COR-L47 (cell line): ENCODE data around the gene ALDH16A1.
A peak's percentile ranks its signal among the peaks of the same experiment; 100 is the strongest.

Experiments used
- DNase-seq: peaks from one replicate; lab custom pipeline; 2025; lab: John Stamatoyannopoulos, UW

Gene ALDH16A1

DNA sequence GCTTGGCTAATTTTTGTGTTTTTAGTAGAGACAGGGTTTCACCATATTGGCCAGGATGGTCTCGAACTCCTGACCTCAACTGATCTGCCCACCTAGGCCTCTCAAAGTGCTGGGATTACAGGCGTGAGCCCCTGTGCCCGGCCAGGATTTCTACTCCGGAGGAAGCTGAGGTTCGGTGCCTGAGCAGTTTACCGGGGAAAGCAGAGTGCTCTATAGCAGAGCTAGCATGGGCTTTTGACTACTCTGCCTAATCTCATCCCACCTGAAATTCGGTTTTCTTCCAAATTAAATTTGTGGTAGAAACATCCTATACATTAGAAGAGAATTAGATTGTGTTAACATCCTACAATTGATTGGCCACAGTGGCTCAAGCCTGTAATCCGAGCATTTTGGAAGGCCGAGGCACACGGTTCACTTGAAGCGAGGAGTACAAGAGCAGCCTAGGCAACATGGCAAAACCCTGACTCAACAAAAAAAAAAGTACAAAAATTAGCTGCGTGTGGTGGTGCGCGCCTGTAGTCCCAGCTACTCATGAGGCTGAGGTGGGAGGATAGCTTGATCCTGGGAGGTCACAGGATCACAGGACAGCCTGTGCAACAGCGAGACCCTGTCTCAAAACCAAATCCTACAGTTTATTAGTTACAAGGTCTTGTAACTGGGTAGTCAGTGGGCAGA lies 36.0 kb downstream of the ALDH16A1 start:
- DNase-seq: no peak

DNA sequence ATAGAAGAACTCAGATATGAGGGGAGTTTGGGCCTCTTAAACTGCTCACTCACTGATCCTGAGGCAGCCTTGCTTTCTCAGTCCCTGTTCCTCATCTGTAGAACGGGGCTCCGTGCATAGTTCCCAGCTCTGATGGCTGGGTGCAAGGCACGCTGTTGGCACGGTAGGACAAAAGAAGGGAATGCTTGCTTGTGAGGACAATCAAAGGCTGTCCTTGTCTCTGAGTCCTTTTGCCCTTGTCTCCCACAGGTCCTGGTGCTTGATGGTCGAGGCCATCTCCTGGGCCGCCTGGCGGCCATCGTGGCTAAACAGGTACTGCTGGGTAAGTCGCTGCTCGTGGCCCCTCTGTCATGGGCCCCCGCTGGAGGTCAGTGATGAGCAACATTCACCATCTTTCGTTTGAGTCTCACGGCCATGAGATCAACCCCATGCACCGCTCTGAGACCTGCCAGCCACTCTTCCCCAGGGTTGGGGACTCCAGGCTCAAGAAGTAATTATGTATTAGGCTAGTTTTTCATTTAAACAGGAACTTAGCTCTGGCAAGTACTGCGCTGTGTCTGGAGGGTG lies 36.7 kb downstream of the ALDH16A1 start:
- DNase-seq: no peak

DNA sequence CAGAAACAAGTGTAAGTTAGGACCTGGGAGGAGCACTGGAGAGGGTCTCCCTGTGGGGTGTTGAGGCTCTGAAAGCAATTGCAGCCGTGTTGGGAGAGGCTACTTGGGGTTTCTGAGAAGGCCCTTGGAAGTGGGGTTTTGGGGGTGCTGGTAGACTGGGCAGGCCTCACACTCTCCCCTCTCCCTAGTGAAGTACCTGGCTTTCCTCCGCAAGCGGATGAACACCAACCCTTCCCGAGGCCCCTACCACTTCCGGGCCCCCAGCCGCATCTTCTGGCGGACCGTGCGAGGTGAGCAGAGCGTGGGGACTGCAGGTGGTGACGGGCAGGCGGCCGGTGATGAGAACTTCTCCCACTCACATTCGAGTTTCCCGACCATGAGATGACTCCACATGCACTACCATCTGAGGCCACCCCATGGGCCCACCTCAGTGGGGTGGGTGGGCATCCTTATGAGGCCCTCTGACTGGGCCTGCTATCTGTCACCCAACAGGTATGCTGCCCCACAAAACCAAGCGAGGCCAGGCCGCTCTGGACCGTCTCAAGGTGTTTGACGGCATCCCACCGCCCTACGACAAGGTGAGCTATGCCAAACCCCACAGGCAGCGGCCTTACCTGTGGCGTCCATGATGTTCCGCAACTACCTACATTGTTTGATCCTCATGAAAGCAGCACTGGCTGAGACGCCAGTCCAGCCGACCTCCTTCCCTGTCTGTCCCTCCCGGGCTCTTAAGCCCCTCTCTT lies 37.4 kb downstream of the ALDH16A1 start:
- DNase-seq: no peak

DNA sequence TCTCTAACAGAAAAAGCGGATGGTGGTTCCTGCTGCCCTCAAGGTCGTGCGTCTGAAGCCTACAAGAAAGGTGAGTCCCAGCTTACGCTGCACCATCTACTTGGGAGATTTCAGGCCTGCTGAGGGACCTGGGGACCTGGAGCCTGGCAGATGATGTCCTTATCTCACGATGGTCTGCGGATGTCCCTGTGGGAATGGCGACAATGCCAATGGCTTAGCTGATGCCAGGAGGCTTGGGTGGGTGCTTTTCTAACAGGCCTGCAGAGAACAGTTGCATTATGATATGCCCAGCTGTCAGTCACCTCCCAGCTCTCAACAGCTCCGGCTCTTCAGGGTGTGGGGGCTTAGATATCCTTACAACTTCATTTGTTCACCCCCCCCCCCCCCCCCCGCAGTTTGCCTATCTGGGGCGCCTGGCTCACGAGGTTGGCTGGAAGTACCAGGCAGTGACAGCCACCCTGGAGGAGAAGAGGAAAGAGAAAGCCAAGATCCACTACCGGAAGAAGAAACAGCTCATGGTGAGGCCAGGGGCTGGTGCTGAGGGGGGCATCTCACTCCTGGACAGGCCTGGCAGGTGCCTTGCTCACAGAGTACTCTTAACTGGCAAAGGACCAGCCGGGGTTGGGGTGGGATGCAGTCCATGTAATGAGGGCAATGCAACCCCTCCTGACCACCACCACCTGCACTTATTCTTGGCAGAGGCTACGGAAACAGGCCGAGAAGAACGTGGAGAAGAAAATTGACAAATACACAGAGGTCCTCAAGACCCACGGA lies 38.2 kb downstream of the ALDH16A1 start:
- no peak for DNase-seq

DNA sequence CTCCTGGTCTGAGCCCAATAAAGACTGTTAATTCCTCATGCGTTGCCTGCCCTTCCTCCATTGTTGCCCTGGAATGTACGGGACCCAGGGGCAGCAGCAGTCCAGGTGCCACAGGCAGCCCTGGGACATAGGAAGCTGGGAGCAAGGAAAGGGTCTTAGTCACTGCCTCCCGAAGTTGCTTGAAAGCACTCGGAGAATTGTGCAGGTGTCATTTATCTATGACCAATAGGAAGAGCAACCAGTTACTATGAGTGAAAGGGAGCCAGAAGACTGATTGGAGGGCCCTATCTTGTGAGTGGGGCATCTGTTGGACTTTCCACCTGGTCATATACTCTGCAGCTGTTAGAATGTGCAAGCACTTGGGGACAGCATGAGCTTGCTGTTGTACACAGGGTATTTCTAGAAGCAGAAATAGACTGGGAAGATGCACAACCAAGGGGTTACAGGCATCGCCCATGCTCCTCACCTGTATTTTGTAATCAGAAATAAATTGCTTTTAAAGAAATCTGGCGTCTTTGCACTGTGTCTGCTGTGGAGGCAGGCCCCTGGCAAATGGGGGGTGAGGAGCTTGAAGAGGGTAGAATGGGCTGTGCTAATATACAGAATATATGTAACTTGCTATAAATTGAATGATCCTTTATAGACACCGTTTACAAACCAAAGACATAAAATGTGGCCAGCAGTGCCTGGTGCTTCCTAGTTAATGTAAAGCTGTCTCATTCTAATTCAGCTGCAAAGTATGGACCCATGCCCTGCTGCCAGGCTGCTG lies 39.0 kb downstream of the ALDH16A1 start:
- DNase-seq: no peak

DNA sequence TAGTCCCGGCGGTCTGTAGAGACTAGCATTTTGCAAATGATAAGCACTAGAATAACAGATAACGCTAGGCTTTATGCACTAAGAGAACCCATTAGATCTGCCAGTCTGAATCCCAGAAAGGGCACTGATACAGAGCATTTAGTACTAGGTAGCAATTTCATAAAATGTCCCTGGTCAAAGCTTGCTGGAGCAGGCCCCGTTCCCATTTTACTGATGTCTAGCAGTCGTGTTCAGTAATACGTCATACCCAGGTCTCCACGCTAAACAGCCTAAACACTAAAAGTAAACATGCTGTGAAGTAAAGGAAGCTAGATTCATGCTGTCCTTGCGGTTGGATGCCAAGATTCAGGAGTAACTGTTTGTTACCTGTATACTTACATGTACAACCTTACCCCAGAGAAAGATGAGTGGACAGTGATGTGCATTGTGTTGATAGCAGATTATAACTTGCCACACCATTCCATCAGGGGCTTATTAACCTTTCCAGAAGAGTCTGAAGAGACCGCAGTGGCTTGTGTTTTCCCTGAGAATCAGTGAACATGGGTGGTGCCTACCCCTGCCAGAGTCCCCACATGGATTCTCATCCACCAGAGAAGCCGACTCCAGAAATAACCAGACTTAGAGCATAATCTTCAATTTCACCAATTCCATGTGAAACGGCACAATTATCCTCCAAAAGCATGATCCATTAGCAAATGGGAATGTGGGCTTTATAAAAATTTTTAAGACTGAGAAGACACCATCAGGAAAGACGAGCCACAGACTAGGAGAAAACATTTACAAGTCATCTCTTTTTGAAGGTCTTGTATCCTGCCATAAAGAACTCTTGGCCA lies 39.8 kb downstream of the ALDH16A1 start:
- no peak for DNase-seq

DNA sequence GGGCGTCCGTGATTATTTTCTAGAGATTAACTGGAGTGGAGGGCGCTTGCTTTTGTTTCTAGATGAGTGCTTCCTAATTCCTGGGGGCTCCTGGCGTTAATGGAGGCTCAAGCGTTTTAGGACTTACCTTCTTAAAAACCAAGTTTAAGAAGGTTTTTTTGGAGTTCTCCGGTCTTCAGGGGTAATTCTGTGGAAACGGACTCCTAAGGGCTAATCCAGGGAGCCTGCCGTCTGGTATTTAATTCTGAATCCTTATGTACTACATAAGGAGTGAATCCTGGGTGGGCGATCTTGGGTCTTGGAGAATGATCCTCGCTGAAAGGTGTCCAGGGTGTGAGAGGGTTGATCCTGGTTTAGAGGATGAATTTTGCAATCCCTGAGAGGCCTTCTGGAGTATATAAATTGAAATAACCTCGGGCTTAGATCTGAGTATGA lies 43.6 kb downstream of the ALDH16A1 start:
- no peak for DNase-seq

DNA sequence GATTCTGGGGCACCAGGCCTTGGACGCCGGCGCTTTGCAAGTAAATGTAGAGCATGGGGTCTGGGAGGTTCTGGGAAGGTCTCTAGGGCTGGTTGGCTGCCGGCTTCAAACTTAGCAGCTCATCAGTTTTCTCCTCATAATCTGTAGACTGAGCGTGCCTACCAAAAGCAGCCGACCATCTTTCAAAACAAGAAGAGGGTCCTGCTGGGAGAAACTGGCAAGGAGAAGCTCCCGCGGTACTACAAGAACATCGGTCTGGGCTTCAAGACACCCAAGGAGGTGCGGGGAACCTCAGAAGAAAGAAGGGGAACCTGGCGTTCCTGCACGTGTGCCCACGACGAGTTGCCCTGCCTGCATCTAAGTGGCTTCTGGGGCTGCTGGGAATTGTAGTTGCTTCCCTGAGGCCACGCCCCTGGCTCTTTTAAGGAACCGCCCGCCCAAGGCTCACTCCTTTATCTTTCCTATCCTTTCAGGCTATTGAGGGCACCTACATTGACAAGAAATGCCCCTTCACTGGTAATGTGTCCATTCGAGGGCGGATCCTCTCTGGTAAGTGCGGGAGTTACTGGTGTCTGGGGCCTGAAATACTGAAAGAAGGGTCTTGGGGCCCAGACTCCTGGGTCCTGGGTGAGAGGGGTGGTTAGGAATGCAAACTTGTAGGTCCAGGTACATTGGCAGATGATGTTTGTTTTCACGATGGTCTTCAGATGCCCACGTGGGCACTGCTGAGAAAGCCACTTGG lies 44.2 kb downstream of the ALDH16A1 start:
- DNase-seq: peak; percentile 30

DNA sequence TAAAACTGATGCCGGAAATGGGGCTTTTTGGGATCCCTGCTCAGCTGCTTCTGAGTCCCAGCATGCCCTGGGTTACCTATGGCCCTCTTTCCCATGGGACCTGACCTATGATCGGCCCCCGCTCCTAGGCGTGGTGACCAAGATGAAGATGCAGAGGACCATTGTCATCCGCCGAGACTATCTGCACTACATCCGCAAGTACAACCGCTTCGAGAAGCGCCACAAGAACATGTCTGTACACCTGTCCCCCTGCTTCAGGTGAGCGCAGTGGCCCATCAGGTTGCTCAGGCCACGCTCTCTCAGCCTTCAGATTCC lies 44.7 kb downstream of the ALDH16A1 start:
- no peak for DNase-seq

DNA sequence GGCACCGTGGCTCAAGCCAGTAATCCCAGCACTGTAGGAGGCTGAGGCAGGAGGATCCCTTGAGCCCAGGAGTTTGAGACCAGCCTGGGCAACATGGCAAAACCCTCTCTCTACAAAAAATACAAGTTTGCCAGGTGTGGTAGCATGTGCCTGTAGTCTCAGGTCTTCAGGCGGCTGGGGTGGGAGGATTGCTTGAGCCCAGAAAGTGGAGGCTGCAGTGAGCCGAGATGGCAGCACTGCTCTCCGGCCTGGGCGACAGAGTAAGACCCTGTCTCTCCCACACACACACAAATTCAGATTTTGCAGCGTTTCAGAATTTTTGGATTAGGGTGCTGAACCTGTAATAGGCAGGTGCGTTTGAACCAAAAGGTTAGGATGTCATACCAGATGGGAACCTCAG lies 45.5 kb downstream of the ALDH16A1 start:
- DNase-seq: no peak

DNA sequence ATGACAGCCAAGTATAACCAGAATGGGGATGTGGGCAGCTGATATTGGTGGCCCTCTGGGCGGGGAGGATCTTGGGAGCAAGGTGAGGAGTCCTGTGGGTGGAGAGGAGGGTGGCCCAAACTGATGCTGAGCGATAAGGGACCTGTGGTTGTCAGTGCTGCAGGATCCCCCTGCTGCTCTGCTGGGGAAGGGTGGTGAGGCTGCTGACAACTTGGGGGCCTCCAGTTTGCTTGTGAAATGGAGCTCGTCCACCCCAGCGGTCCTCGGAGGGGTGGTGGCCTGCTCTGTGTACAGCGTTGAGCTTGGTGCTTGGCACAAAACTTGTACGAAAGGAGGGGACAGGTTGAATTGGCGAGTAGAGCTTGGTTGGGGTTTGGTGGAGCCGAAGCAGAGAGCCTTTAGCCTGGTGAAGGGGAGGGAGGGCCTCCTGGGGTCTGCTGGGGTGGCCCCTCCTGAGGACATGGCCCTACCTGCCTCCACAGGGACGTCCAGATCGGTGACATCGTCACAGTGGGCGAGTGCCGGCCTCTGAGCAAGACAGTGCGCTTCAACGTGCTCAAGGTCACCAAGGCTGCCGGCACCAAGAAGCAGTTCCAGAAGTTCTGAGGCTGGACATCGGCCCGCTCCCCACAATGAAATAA lies 46.1 kb downstream of the ALDH16A1 start:
- no peak for DNase-seq

DNA sequence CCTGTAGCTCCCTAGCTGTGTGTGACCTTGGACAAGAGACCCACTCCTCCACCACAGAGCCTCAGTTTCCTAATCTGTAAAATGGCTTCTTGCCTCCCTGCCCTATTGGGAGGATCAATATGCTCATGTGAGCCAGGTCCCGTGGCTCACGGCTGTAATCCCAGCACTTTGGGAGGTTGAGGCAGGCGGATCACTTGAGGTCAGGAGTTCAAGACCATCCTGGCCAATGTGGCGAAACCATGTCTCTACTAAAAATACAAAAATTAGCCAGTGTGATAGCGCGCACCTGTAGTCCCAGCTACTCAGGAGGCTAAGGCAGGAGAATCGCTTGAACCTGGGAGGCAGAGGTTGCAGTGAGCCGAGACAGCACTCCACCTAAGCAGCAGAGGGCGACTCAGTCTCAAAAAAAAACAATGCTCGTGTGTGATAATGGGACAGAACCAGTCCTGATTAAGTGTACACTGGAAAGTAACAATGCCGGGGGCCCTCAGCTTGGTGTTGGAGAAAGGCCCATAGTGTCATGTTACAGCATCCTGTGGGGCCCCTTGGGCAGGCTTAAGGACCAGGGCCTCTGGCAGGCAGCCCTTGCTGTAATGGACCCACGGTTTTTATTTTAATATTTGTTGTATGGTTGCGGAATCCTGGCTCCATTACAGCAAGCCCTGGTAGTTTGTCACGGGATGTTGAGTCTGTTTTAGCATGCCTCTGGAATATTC lies 50.0 kb downstream of the ALDH16A1 start:
- DNase-seq: peak; percentile 61

DNA sequence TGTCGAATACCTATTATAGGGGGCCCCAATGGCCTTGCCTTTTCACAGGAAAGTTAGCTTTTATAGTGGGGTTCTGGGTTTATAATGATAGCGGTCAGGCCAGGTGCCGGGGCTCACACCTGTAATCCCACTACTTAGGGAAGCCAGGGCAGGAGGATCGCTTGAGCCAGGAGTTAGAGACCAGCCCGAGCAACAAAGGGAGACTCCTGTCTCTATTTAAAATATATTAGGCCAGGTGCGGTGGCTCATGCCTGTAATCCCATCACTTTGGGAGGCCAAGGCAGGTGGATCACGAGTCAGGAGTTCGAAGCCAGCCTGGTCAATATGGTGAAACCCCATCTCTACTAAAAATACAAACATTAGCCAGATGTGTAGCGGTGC lies 50.5 kb downstream of the ALDH16A1 start:
- DNase-seq: no peak

DNA sequence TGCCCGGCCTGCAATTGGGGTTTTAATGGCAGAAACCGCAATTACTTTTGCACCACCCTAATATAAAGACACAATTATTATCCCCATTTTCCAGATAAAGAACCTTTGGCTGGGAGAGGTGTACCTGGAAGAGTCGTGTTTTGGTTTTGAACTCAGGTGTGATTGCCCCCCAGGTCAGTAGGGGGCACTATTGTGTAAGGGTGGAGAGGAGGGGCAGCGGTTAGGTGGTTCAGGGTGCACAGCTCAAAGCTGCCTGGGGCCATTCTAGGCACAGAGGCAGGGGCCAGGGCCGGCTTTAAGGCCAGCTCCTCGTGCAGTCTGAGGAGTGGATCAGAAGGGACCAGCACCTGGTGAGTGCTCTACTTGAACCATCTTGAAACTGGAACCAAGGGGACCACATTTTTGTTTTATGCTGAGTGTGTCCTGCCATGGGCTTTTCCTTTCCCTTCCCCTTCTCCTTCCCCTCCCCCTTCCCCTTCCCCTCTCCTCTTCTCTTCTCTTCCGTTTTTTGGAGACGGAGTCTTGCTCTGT lies 53.6 kb downstream of the ALDH16A1 start:
- peak; percentile 4 for DNase-seq

DNA sequence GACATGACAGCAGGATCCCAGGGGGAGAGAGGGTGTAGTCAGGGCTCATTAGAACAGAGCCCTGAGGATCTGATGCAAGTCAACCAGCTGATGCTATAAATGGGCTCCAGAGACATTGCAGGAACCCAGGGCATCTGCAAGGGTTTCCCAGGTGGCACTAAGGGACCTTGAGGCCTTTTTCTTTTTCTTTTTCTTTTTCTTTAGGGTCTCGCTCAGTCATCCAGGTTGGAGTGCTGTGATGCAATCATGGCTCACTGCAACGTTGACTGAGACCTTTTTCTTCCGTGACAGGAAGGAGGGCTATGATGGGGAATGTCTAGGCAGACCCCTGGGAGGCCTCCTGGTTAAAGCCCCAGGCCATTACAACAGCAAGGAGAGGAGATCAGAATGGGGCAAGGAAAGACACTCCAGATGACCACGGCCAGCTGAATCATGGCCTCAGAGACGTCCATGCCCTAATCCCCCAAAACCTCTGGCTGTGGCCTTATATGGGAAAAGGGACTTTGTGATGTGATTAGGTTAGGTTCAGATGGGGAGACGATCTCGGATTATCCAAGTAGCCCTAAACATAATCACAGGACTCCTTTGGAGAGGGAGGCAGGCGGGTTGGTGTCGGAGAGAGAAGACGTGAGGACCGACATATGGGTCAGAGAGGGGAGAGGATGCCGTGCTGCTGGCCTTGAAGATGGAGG lies 54.9 kb downstream of the ALDH16A1 start:
- DNase-seq: no peak

DNA sequence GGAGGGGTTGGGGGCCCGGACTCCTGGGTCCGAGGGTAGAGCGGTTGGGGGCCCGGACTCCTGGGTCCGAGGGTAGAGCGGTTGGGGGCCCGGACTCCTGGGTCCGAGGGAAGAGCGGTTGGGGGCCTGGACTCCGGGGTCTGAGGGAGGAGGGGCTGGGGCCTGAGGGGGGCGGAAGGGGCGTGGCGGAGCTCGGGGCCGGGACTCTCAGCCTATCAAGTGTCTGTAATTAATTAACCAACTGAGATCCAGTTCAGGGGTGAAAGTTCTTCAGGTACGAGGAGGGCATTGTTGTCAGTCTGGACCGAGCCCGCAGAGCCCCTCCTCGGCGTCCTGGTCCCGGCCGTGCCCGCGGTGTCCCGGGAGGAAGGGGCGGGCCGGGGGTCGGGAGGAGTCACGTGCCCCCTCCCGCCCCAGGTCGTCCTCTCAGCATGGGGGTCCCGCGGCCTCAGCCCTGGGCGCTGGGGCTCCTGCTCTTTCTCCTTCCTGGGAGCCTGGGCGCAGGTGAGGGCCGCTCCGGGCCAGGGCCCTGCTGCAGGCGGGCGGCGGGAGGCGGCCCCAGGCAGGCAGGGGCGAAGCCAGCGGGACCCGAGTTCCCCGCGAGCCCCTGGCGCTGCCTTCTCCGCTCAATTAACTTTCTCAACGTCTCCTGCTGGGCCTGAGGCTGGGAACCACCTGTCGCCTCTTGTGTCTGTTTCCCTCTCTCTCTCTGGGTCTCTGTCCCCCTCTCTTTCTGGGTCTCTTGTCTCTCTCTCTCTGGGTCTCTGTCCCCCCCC lies 60.1 kb downstream of the ALDH16A1 start:
- peak; percentile 66 for DNase-seq

DNA sequence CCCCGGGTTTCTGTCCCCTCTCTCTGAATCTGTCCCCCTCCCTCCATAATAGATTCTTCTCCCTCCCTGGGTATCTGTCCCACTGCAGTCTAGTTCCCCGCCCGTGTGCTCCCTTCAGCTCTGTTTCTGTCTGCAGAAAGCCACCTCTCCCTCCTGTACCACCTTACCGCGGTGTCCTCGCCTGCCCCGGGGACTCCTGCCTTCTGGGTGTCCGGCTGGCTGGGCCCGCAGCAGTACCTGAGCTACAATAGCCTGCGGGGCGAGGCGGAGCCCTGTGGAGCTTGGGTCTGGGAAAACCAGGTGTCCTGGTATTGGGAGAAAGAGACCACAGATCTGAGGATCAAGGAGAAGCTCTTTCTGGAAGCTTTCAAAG lies 60.7 kb downstream of the ALDH16A1 start:
- DNase-seq: no peak

DNA sequence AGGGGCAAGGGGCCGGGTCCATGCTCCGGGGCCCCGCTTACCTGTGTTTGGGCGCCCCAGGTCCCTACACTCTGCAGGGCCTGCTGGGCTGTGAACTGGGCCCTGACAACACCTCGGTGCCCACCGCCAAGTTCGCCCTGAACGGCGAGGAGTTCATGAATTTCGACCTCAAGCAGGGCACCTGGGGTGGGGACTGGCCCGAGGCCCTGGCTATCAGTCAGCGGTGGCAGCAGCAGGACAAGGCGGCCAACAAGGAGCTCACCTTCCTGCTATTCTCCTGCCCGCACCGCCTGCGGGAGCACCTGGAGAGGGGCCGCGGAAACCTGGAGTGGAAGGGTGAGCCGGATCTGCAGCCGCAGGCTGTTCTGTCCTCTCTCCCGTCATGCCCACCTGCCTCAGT lies 61.1 kb downstream of the ALDH16A1 start:
- no peak for DNase-seq
